Fibroblast of lung (primary cell): Measurements from ENCODE around the gene NAXD. TPM values are rescaled to one million over a fixed set of nuclear protein-coding genes. Genes with fewer than 3 reads are reported as not detected.

Source experiments
- DNase-seq, 2 donors: peaks; one replicate each; pipeline versions ENCODE4 v3.0.0 to v3.0.0-alpha.2; 2010; ENCODE audit warnings: low read depth in 2 of 2
- H2AFZ ChIP-seq: 2 replicates; pipeline ENCODE4 v1.5.1; 2012; ENCODE audit warnings: low read length, control low read depth, inconsistent platforms
- H3K27ac ChIP-seq: 2 replicates; pipeline ENCODE4 v1.5.1; 2011; ENCODE audit warnings: low read length, control low read depth; ENCODE audit not compliant: insufficient read depth
- H3K27me3 ChIP-seq: 2 replicates; pipeline ENCODE4 v1.5.1; 2011; ENCODE audit warnings: mild to moderate bottlenecking, low read length; ENCODE audit not compliant: control insufficient read depth, insufficient read depth
- H3K36me3 ChIP-seq: 2 replicates; pipeline ENCODE4 v1.5.1; 2011; ENCODE audit warnings: low read length; ENCODE audit not compliant: control insufficient read depth, insufficient read depth
- H3K4me1 ChIP-seq: 2 replicates; pipeline ENCODE4 v1.5.1; 2011; ENCODE audit warnings: low read length; ENCODE audit not compliant: control insufficient read depth, insufficient read depth; ENCODE audit errors: extremely low read depth
- H3K4me2 ChIP-seq: 2 replicates; pipeline ENCODE4 v1.5.1; 2011; ENCODE audit warnings: low read length, control low read depth; ENCODE audit not compliant: insufficient read depth; ENCODE audit errors: extremely low read depth
- H3K4me3 ChIP-seq, 4 experiments: fragments of 200-600 bp in 1 of 4; sonication (generic) in 1 of 4; replicated peaks in 1 of 4; 2 replicates each; pipeline ENCODE4 v1.5.1; 2011 to 2016; ENCODE audit warnings: low read length in 4 of 4, low read depth in 3 of 4, mild to moderate bottlenecking in 3 of 4, control low read depth in 2 of 4, inconsistent platforms in 1 of 4, mixed read lengths in 1 of 4; ENCODE audit not compliant: insufficient read depth in 1 of 4; ENCODE audit errors: control extremely low read depth in 1 of 4
- H3K79me2 ChIP-seq: 2 replicates; pipeline ENCODE4 v1.5.1; 2012; ENCODE audit warnings: mild to moderate bottlenecking, low read length, inconsistent platforms; ENCODE audit not compliant: control insufficient read depth, insufficient read depth
- H3K9ac ChIP-seq: 2 replicates; pipeline ENCODE4 v1.5.1; 2011; ENCODE audit warnings: mild to moderate bottlenecking, low read length, control low read depth; ENCODE audit not compliant: insufficient read depth
- H3K9me3 ChIP-seq: 2 replicates; pipeline ENCODE4 v1.5.1; 2012; ENCODE audit warnings: low read depth, low read length; ENCODE audit not compliant: control insufficient read depth, insufficient read depth
- H4K20me1 ChIP-seq: 2 replicates; pipeline ENCODE4 v1.5.1; 2011; ENCODE audit warnings: low read length; ENCODE audit not compliant: control insufficient read depth, insufficient read depth; ENCODE audit errors: extremely low read depth
- CTCF ChIP-seq, 2 donors: IDR thresholded peaks in 1 of 2; conservative IDR thresholded peaks in 1 of 2; 1 replicate in 1 of 2; 2 replicates in 1 of 2; pipeline ENCODE4 v1.5.1; 2011 to 2012; ENCODE audit warnings: low read length in 2 of 2, control low read depth in 1 of 2, inconsistent platforms in 1 of 2, low read depth in 1 of 2, mild to moderate bottlenecking in 1 of 2
- EZH2 ChIP-seq: IDR thresholded peaks from 2 replicates; pipeline ENCODE4 v1.5.1; 2012; ENCODE audit warnings: low read length, control low read depth, mild to moderate bottlenecking; ENCODE audit errors: missing control alignments
- polyA plus RNA-seq, 2 donors: library from polyadenylated mRNA; depleted of rRNA in 1 of 2; stranded (reverse) in 1 of 2; unstranded in 1 of 2; fragments of >200 nt; gene quantifications; 2 replicates each; pipeline ENCODE4 v1.2.1, GENCODE V29; 2011 to 2012; ENCODE audit warnings: missing spikeins in 1 of 2
- total RNA-seq: library from RNA; depleted of rRNA; stranded (reverse); fragments of >200 nt; gene quantifications from 2 replicates; pipeline ENCODE4 v1.2.1, GENCODE V29; 2014

The NAXD gene
- total and polyA plus RNA-seq, 2 donors (not counting 1 experiment from before 2014, with no cell fraction given): 22.4 to 34.0 TPM

GRCh38 chr13:110625771-110626321, 10.5 kb downstream of the NAXD start:
- no peaks in the 10 kb centered on the region for H4K20me1 ChIP-seq
- TF ChIP-seq EZH2 (no peak), CTCF (conservative IDR thresholded peaks at IDR 0.05 in 1 of 2, IDR thresholded peaks at IDR 0.05 in 1 of 2; ENCODE audit: low read depth in 1 of 2, low read length in 2 of 2) (no peak)
- DNase-seq: no peak

GRCh38 chr13:110626521-110626920, 11.2 kb downstream of the NAXD start:
- Histone ChIP-seq H3K36me3 (peaks cover 16% of the 10 kb centered on the region), H3K79me2 (peaks cover 78% of the 10 kb centered on the region), H2AFZ (no peak overlapping the region), H3K9me3 (no peaks in the 10 kb centered on the region), H3K27me3 (no peaks in the 10 kb centered on the region), H3K4me3 (no peak overlapping the region), H3K27ac (no peak overlapping the region), H3K4me2 (no peak overlapping the region), H3K4me1 (no peaks in the 10 kb centered on the region), H3K9ac (no peak overlapping the region), H4K20me1 (no peaks in the 10 kb centered on the region)
- no peak for DNase-seq
- no peak for TF ChIP-seq CTCF (conservative IDR thresholded peaks at IDR 0.05 in 1 of 2, IDR thresholded peaks at IDR 0.05 in 1 of 2; ENCODE audit: low read depth in 1 of 2, low read length in 2 of 2)
- TF ChIP-seq EZH2: no peak

More at GRCh38 chr13:110625771-110626321, 10.5 kb downstream of the NAXD start:
- Histone ChIP-seq H3K9ac (no peak overlapping the region), H3K4me3 (no peak overlapping the region), H3K27ac (no peak overlapping the region), H3K79me2 (peaks cover 82% of the 10 kb centered on the region), H3K4me2 (no peak overlapping the region), H3K27me3 (no peaks in the 10 kb centered on the region), H3K9me3 (no peaks in the 10 kb centered on the region), H3K4me1 (no peaks in the 10 kb centered on the region), H2AFZ (no peak overlapping the region), H3K36me3 (peaks cover 16% of the 10 kb centered on the region)

DNA sequence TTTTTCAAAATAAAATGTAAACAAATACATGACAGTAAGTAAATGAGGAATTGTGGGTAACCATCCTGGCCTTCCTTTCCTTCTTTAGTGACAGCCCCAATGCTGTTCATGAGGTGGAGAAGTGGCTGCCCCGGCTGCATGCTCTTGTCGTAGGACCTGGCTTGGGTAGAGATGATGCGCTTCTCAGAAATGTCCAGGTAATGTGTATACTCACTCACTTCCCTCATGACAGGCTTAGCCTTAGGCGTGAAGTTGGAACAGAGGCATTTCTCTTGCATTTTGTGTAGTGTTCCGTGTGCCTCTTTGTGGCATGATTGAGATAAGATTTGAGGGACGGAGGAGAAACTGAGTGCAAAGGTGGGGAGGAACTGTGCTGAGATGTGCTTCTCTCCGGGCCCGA, 12.0 kb downstream of the NAXD start:
- no peak overlapping the region for H3K4me3 ChIP-seq
- no peak overlapping the region for H3K27ac ChIP-seq
- peaks cover 15% of the 10 kb centered on the region for H3K36me3 ChIP-seq
- peaks cover 74% of the 10 kb centered on the region for H3K79me2 ChIP-seq
- no peaks in the 10 kb centered on the region for H3K4me1 ChIP-seq
- no peak overlapping the region for H3K4me2 ChIP-seq
- TF ChIP-seq CTCF (conservative IDR thresholded peaks at IDR 0.05 in 1 of 2, IDR thresholded peaks at IDR 0.05 in 1 of 2; ENCODE audit: low read depth in 1 of 2, low read length in 2 of 2): no peak
- no peak for TF ChIP-seq EZH2
- H2AFZ ChIP-seq: no peak overlapping the region
- H3K9ac ChIP-seq: no peak overlapping the region
- no peak for DNase-seq
- H3K9me3 ChIP-seq: no peaks in the 10 kb centered on the region
- peaks cover 2% of the 10 kb centered on the region for H4K20me1 ChIP-seq
- no peaks in the 10 kb centered on the region for H3K27me3 ChIP-seq
